Cerebellar nuclear complex (tissue), 1 donor: ENCODE data around the gene SLCO2A1.

Experiments
- DNase-seq, 2 experiments: peaks; one replicate each; lab custom pipeline; 2025; lab: John Stamatoyannopoulos, UW

The SLCO2A1 gene

DNA sequence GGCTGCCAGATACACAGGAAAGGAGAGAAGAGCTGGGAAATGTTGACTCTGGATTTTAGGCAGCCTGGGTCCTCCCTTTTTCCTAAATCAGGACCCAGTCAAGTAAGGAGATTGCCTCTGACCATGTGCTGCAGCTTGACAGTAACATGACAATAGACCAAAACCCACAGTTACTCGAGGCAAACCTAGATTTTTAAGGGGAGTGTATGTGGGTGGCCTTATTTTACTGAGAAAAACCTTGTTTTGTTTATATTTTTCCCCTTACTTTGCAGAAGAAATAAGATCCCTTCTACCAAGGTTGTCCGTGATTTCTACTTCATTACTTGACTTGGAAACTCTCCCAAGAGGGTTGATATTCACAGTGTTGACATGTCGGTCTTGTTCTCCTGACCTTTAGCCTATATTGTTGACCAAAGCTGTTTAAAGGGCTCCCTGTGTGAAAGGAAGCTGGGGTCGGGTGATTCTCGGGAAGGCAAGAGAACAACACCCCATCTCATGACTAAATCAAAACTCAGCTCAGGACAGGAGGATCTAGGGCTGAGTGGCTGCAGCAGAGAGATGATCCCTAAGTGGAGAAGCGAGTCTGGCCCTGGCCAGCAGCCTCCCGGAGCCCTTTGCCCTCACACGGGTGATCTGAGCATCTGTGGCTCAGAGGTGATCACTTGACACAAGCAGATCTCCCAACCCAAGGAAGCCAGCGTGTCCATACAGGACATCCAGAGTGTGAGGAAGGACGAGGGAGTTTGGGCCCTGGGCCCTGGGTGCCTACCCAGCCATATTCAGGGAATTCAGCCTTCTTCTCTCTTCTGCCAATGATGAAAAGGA is 31.0 kb upstream of the SLCO2A1 start:
- no peak for DNase-seq

DNA sequence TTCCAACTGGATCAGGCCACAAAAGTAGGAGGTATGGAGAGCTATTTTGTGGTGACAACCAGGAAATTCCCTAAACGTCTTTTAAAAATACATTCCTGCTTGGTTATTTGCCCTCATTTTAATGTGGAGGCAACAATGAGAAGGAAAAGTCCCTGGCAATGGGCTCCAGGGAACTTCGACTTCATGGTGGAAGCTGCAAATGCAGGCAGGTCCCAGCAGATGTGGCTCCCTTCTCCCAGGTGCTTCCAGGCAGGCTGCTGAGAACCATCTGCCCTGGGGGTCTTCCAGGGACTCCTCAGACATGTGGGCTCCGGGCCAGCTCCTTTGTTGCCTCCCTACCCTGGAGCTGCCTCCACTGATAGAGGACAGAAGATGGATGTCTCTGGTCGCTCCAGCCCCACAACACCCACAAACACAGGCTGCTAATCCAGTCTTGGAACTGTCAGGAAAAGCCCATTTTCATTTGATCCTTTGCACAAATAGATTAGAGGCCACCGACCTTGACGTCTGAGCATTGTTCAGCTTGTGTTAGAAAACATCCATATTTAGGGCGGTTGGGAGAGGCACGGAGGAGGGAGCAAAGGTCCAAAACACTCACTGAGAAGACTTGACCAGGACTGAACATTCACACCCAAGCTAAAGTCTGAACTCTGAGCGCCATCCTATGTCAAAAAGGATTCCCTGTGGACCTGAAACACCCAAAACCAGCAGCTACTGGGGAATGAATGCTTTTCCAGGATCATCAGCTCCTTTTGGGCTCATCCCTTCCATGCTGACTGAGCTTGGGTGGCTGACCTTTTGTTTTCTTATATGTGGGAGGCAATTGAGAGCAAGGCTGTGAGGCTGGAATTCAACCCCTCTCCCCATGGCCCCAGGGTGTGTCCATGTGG is 30.2 kb upstream of the SLCO2A1 start:
- no peak for DNase-seq

DNA sequence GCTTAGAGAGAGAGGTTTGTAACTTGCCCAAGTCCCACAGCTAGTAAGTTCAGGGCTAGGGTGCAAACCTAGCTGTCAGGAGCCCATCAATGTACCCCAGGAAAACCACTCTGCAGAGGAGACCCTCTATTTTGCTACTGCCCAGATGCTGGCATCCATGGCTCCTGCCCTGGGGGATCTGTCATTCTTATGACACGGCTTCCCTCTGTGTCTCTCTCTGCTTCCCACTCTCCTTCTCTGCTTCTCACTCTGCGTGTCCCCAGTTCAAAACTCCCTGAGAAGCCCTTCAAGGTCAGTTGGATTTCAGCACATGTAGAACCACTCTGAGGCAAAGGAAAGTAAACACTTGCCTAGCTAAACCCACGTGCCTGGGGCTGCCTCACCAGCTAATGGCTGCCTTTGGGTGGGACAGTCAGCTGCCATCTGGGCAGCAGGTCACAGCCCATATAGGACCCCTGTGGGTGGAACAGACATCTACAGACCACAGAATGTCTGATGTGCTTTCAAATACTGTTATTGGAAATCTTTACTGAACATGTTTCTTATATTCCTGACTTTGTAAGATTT is 29.4 kb upstream of the SLCO2A1 start:
- DNase-seq: no peak

DNA sequence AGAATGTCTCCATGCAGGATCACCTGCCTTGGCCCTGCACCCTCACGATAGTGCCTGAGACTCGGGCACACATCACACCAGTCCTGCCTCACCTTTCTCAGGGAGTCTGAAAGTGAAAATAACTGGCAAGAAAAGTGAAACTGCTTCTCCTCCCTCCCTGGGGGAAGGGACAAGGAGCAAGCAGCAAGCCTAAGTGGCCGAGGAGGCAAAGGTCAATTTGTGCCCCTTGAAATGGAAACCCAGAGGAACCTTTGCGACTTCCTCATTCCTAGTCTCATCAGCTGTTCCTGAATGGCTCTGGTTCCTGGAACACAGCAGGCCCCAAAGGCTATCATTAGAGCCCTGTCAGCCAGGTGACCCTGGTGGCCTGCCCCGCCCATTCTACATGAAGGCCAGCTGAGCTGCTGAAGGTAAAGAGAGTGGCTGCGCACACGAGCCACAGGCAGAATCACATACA is 28.0 kb upstream of the SLCO2A1 start:
- no peak for DNase-seq

DNA sequence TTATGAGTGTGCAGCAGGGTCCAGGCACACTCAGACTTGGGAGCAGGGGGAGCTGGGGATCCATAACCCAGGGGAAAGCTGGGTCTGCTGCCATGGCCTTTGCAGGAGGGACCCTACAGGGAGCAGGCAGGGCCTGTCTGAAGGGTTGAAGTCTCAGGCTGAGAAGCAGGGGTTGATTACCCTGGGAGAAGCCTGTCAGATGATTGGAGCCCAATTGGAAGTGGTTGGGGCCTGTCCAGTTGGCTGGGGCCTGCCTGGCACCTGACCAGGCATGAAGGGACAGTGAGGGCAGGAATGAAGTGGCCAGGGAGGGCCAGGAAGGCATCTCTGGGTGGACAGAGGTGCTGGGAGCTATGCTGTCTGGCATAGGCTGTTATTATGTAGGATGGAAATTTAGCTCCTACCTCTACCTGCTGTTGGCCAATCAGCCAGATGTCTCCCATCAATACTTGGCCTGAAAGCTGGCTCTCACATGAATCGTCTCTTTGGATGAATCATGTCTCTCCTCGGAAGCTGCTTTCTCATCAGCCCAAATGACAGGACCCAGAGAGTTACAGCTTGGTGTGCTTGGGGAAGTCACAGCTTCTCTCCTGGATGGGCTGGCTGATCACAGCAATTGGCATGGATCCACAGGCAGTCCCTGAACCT is 27.4 kb upstream of the SLCO2A1 start:
- no peak for DNase-seq

DNA sequence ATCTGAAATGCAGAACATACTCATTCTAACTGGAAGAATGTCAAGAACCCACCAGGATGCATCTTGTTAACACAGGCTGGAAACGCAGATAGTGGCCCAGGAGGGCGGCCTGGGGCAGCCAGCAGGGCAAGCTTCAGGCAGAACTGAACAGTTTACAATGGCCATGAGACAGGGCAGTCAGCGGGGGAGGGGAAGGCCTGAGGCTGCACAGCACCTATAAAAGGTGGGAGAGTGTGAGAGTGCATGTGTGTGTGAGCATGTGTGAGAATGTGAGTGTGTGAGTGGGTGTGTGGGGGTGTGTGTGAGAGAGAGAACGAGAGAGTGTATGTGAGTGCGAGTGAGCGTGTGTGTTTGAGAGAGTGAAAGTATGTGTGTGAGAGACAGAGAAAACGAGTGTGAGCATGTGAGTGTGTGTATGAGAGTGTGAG is 26.8 kb upstream of the SLCO2A1 start:
- DNase-seq: no peak

DNA sequence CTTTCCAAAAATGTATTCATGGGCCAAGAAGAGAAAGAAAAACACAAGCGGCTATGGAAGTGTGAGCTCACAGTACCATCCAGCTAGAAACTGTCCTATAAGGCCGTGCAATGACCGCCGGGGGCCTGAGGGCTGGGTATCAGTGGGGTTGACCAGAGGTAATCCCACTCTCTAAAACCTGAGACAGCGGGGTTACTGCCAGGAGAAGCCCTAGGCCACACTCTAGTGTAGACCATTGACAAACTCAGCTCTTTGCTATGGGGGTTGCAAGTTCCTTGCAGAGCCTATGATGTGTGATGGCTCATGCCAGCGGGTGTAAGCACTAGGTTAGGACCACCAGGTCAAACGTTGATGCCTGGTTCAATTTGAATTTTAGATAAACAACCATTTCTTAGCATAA is 25.9 kb upstream of the SLCO2A1 start:
- DNase-seq: no peak

DNA sequence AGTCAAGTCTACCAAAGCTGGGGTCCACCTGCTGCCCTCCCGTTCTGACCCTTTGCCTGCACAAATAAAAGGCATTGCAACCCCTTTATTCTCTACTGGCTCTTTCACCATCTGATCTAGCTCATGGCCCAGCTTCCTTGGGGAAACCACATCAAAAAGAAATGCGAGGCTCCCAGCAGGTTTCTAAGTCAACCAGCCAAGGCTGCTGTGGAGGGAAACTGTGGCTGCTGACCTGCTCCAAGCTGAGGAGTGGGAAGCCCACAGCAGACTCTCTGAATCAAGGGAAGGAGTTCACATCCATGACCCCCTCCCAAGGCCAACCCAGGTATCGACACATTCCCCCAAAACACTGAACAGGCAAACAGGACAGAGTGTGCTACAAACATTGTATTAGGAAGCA is 25.2 kb upstream of the SLCO2A1 start:
- DNase-seq: no peak

DNA sequence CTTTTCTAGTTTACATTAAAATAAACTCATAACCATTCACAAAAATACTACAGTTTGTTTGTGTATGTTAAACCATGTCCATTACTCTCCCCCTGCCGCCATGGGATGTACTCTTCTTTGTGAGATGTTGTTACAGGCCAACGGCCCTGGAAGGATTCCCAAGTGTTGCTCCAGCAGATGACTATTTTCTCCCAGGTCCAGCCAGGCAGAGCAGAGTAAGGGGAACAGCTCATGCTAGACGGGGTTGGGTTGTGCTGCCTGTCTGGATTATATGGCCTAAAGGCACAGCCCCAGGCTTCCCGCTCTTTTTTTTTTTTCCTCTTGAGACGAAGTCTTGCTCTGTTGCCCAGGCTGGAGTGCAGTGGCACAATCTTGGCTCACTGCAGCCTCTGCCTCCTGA is 24.5 kb upstream of the SLCO2A1 start:
- DNase-seq: no peak

DNA sequence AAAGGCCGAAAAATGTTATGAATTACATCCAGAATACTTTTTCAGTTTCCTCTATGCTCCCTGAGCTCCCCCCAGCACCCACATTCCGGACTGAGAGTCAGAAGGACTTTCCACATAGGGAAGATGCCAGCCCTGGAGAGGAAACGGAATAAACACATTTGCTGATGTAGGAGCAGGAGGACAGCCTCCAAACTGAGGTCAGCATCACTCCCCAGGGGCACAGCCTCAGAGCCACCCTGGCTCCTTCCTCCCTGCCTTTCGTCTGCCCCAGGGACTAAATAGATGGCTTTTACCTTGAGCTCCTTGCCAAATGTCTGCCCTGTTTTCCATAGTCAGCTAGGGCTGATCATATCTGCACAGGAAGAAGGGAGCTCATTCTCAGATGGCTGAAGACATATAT is 22.6 kb upstream of the SLCO2A1 start:
- DNase-seq: no peak

DNA sequence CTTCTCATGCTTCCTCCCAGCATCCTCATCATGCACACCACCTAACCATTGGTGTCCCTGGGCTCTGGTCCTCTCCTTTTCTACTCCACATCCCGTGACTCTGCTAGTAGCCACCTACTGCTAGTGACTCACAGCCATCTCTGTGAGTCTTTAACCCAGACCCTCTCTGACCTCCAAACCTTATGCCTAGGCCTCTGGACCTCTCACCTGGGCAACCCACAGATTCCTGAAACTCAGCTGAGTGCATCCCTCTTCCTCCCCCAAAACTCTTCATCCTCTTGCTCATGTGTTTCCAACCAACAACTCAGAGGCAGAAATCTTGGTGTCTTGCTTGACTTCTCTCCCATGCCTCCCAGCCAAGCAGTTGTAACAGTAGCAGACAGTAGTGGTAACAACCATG is 20.0 kb upstream of the SLCO2A1 start:
- no peak for DNase-seq

DNA sequence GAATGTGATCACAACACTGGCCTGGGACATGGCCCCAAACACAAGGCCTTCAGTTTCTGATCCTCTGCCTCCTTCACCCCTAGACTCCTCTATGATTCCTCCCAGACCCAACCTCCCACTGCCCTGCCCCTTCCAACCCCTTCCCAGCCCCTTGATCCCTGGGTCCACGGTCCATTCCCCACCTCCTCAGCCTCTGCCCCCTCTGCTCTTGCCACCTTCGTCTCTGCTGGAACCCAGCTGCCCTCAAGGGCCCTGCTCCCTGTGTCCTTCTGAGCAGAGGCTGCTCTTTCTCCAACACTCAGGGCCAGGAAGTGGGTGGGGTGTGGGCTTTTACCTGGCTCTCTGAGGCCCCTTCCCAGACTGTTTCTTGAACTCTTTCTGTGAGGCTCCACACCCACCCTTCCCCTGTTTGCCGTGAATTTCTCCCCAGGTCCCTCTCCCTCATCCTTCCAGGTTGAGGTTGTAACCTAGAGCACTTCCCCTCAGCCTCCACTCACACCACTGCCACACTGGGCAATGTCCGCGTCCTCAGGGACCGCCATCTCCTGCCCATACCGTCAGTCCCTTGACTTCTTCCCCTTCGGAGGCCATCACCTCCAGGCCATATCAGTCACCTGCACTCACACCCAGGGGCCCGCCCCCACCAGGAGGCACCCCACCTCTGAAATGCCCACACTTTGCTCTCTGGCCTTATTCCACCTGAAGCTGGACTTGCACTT is 18.7 kb upstream of the SLCO2A1 start:
- DNase-seq: no peak

DNA sequence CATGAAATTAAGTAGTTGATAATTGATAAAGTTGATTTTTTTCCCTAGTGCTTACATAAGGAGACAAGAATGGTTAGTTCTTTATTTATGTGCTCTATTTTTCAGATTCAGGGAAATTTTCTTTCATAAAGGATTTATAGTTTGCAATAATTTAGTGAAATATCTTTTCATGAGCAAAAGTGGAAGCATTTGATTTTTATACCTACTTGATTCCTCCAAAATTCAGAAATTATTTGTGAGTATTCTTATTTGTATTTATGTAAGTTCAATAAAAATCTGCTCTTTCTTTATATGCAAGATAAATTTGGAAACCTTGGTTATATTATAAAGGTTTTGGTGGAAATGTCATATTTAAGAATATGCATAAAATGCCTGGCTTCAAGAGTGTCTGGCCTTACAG is 14.7 kb upstream of the SLCO2A1 start:
- no peak for DNase-seq

DNA sequence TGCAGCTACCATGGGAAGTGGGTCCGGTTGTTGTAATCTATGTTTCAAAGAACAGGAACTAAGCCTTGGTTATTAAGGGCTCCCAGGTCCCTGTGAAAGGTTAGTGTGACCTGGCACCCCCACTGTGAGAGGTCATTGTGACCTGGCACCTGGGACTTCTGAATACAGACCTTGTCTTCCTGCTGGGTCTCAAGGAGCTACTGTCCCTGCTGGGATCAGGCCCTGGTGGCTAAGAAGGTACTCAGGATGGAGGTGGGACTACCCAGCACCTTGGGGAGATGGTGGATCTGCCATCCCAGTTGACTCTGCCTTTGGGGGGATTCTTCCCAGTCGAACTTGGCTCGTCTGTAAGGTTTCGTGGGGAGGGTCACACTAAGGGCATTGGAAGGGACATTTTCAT is 10.3 kb upstream of the SLCO2A1 start:
- no peak for DNase-seq

DNA sequence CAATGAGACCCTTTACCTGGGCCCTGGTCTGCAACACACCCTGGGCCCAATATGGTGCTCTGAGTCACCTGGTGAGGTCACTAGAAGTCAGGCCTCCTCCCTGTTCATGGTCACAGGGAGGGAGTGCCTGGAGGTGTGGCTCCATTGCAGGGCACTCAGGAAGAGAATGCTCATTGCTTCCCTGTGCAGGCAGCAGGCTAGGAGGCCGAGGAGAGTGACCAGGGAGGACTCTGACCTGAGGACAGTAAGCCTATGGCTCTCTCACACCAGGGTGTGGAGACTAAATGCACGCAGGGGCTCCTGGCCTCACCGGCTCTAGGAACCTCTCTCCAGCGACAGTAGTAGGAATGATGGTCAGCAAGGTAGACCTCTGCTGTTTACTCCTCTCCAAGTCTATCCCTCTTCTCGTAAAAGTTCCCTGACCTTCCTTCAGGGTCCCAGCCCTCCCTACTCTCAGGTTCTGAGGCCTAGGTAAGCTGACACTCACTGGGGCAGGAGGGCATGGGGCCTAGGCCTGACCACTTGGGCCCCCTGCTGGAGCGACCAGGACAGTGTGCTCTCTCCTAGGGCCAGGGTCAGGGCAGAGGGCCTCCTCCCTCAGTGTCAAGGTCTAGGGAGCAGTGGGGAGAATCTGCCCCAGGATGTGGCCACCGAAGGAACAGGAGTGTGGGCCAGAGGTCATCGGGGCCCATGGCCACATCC is 9.6 kb upstream of the SLCO2A1 start:
- no peak for DNase-seq

DNA sequence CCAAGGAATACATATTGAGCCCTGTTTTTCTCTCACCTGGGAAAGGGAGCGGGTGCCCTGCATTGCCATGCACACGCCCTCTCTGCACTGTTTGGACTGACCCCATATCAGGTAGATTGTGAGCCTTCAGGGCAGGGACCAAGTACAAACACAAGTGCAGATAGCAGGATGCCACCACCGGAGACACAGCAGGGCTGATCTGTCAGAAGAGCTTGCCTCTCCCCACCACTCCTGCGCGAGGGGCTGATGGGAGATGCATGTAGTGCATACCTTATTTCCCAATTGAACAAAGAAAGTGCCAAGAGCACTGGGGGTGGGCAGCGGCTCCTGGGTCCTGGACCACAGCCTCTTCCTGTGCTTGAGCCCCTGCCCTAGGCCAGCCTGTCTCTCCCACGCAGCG is 9.0 kb upstream of the SLCO2A1 start:
- no peak for DNase-seq

DNA sequence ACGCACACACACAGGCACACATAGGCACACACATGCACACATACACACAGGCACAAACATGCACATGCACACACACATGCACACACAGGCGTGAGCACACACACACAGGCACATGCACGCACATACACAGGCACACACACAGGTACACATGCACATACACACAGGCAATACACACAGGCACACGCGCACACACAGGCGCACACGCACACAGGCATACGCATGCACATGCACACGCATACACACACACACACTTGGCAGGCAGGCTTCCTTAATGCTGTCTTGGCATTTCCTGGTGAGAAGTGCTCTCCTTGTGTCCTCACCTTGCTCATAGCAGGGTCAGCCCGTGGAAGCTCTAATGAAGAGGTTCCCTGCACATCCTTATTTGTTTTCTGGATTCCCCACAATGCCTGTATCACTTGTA is 8.4 kb upstream of the SLCO2A1 start:
- no peak for DNase-seq

DNA sequence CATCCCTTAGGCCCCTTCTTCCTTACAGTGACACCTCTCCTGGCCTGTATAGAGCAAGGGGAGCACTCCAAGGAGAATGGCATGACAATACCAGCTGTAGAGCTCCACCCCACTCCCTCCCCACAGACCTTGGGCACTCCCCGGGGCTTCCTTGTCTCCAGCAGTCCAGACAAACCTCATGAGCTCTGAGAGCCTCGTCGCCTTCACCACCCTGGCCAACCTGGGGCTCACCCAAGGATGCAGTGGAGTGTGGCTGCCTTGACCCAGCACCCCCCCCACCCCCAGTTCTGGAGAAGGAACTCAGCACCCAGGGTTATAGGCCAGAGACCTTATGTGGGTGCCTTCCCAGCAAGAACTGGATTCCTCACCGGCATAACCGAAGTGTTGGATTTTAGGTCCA is 7.4 kb upstream of the SLCO2A1 start:
- no peak for DNase-seq

DNA sequence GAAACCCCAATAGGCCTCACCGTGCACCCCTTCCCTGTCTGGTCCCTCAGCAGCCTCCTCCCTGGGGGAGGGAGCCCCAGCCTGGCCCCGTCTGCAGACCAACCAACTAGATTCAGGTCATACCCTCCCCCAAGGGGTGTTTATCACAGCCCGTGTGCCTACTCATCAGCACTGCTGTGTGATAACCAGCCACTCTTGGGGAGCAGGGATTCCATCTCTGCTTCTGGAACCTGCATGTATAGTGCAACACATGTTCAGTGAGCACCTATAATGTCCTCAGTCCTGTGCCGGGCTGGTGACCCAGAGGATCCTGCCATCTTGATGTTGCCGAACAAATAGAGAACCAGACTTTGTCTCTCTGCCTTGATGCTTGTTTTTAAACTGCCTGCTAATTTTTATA is 6.6 kb upstream of the SLCO2A1 start:
- no peak for DNase-seq

DNA sequence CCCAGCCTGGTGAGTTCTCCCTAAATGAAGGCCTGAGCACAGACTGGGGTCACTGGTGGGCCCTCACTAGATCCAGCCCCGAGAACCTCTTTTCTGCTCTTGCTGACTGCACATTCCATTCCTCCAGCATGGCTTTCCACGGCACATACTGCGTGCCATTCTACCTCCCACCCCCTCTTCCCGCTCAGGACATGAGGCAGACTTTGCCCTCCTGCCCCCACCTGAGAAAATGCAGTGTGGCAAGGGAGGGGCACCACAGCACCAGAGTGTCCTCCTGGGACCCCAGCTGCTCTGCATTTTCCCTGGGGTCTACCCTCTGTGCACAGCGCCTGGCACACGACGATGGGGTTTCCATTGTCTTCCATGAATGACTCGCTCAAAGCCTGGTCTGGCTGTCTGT is 6.1 kb upstream of the SLCO2A1 start:
- DNase-seq: no peak
